ENCODE measurements around the gene SPACA7.

DNA sequence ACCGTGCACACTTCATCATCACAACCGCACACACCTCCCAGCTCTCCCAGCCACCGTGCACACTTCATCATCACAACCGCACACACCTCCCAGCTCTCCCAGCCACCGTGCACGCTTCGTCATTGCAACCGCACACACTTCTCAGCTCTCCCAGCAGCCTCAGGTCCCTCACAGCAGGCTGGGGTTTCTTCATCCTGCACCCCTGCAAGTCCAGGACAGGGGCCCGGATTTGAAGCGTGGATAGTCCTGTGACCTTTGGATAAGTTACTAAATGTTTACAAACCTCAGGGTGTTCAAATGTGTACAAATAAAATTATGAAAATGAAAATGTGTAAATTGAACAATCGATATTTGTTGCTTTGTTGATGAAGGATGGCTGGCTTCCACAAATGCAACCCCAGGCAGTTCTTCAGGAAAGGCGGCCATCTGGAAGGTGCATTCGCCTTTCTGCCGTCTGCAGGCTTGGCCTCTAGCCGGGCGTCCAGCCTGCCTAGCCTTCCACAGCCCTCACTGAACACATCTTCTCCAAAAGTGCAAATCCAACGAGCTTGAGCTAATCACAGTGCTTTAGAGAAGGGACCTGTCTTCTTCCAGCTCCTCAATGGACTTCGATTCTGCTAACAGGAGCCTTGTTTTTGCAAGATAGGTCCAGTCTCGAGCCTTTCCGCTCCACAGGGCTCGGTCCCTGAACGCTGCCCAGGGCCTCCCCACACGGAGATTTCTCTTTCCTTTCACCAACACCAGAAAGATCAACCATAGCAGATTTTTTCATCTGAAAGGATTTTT lies 74.2 kb downstream of the SPACA7 start:
- TF ChIP-seq, protein P1, sequence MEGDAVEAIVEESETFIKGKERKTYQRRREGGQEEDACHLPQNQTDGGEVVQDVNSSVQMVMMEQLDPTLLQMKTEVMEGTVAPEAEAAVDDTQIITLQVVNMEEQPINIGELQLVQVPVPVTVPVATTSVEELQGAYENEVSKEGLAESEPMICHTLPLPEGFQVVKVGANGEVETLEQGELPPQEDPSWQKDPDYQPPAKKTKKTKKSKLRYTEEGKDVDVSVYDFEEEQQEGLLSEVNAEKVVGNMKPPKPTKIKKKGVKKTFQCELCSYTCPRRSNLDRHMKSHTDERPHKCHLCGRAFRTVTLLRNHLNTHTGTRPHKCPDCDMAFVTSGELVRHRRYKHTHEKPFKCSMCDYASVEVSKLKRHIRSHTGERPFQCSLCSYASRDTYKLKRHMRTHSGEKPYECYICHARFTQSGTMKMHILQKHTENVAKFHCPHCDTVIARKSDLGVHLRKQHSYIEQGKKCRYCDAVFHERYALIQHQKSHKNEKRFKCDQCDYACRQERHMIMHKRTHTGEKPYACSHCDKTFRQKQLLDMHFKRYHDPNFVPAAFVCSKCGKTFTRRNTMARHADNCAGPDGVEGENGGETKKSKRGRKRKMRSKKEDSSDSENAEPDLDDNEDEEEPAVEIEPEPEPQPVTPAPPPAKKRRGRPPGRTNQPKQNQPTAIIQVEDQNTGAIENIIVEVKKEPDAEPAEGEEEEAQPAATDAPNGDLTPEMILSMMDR (IDR thresholded peaks at IDR 0.05), result no peak
- no peak for TF ChIP-seq POLR2A (IDR thresholded peaks at IDR 0.05)
- TF ChIP-seq EP300 (IDR thresholded peaks at IDR 0.05), result no peak
